ENCODE measurements around the gene COL12A1. TPM values are rescaled to one million over a fixed set of nuclear protein-coding genes. Genes with fewer than 3 reads are reported as not detected.

The COL12A1 gene
- total RNA-seq, 1 donor from 2014 or later, result 24.3 TPM

DNA sequence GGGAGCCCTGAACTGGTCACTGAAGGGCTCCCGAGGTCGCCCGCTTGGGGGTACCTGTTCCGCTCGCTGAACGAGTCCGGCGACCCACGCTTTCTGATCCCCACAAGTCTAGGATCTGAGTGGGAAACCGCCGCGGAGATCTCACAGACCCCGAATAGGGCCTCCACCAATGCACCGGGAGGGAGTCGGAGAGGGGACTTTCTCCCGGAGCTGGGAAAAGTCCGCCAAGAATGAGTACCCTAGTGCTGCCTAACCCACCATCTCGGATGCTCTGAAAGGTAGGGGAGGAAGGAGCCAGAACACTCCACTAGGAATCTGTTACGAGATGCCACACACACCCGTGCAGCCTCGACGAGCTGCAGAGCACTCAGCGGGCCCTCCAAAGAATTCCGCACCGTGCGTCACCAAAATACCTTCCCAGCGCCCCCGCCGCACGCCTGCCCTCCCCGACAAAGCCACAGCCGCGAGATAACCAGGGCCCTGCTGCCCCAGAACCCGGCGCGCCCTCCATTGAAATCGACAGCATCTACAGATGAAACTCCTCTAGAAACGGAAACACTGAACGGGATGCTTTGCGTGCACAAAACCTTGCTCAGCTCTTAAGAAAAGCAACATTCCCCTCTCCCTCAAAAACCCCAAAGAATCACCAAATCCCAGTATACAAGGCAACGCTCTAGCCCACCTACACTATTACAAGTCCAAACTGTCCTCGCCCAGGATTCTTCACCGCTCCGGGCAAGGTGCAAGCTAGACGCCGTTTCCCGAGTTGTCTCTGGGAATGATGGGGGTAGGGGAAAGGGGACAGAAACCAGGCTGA lies 686 bp downstream of the COL12A1 start:
- Histone ChIP-seq H3K27me3 (ENCODE audit: control insufficient read depth, insufficient read depth, low read length) (peaks cover 16% of the 10 kb centered on the region), H3K36me3 (ENCODE audit: control insufficient read depth, insufficient read depth, low read length) (no peaks in the 10 kb centered on the region), H3K4me3 (ENCODE audit: low read depth, low read length) (peak overlapping the region; percentile 65)
- TF ChIP-seq, protein P1, sequence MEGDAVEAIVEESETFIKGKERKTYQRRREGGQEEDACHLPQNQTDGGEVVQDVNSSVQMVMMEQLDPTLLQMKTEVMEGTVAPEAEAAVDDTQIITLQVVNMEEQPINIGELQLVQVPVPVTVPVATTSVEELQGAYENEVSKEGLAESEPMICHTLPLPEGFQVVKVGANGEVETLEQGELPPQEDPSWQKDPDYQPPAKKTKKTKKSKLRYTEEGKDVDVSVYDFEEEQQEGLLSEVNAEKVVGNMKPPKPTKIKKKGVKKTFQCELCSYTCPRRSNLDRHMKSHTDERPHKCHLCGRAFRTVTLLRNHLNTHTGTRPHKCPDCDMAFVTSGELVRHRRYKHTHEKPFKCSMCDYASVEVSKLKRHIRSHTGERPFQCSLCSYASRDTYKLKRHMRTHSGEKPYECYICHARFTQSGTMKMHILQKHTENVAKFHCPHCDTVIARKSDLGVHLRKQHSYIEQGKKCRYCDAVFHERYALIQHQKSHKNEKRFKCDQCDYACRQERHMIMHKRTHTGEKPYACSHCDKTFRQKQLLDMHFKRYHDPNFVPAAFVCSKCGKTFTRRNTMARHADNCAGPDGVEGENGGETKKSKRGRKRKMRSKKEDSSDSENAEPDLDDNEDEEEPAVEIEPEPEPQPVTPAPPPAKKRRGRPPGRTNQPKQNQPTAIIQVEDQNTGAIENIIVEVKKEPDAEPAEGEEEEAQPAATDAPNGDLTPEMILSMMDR (IDR thresholded peaks at IDR 0.05; ENCODE audit: insufficient read depth, low read length, poor library complexity, severe bottlenecking), result no peak
- no peak for DNase-seq (ENCODE audit: low read depth)

GRCh38 chr6:75204217-75204958 lies 1.5 kb downstream of the COL12A1 start:
- Histone ChIP-seq H3K27me3 (ENCODE audit: control insufficient read depth, insufficient read depth, low read length) (peaks cover 16% of the 10 kb centered on the region), H3K4me3 (ENCODE audit: low read depth, low read length) (peak overlapping the region; percentile 65), H3K36me3 (ENCODE audit: control insufficient read depth, insufficient read depth, low read length) (no peaks in the 10 kb centered on the region)
- TF ChIP-seq, protein P1 (IDR thresholded peaks at IDR 0.05; ENCODE audit: insufficient read depth, low read length, poor library complexity, severe bottlenecking), result peak; percentile 83
- no peak for DNase-seq (ENCODE audit: low read depth)

GRCh38 chr6:75203721-75204120 lies 2.1 kb downstream of the COL12A1 start:
- Histone ChIP-seq H3K4me3 (ENCODE audit: low read depth, low read length) (no peak overlapping the region), H3K36me3 (ENCODE audit: control insufficient read depth, insufficient read depth, low read length) (no peaks in the 10 kb centered on the region), H3K27me3 (ENCODE audit: control insufficient read depth, insufficient read depth, low read length) (peaks cover 16% of the 10 kb centered on the region)
- DNase-seq (ENCODE audit: low read depth), result no peak
- TF ChIP-seq, protein P1 (IDR thresholded peaks at IDR 0.05; ENCODE audit: insufficient read depth, low read length, poor library complexity, severe bottlenecking), result no peak

DNA sequence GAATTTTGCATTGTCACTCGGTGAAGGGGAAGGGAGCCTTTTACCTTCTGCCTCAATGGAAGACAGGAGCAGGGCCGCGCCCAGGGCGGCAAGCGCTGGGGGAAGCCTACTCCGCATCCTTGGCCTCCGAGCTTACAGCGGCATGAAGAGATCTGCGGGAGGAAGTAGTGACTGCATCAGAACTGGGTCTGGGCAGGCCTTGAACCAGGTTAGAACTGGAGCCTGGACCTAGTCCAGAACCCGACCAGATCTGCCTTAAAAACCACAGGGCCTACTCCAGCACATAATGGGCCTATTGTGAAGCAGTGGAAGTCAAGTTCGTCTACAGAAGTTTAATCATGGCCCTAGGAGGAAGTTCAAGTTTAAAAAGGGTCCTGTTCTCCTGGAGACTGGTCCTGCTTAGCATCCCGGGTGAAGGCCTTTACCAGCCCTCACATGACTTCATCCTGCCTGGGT lies 3.1 kb downstream of the COL12A1 start:
- H3K27me3 ChIP-seq (ENCODE audit: control insufficient read depth, insufficient read depth, low read length), result peaks cover 10% of the 10 kb centered on the region
- peak overlapping the region; percentile 41 for H3K4me3 ChIP-seq (ENCODE audit: low read depth, low read length)
- H3K36me3 ChIP-seq (ENCODE audit: control insufficient read depth, insufficient read depth, low read length), result no peaks in the 10 kb centered on the region
- TF ChIP-seq, protein P1 (IDR thresholded peaks at IDR 0.05; ENCODE audit: insufficient read depth, low read length, poor library complexity, severe bottlenecking), result no peak
- DNase-seq (ENCODE audit: low read depth), result no peak

DNA sequence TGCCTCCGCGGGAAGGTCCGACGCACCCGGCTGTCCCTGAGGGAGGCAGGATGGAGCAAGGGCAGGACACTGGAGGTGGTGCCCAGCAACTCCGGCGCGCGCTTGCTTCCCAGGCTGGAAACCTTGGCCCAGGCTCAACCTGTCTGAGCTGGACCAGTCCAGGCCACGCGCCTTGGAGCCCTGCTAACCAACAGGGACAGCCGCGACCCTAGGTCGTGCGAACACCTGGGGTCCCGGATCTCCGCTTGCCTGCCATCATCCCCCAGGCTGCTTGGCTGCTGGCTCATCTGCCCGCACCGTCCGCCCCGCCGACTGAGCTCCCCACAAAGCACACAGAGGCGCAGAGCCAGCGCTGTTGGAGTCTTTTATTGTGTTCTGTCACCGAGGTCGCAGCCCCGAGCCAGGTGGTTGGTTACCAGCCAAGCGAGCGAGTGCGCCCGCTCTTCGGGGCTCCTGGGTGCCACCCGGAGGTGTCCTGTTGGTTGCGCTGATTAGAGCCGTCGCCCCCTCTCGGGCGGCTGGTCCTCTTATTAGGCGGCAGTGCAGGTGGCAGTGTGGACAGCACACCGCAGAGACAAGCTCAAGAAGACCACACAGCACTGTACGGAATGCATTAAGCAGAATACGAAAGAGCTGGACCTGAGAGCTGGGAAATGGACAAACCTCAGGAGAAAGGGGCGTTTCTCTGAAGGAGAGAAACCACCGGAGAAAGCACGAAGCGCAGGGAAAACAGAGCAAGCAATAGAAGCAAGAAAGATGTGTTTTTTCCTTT lies 3.8 kb downstream of the COL12A1 start:
- TF ChIP-seq, protein P1 (IDR thresholded peaks at IDR 0.05; ENCODE audit: insufficient read depth, low read length, poor library complexity, severe bottlenecking), result peak; percentile 39
- Histone ChIP-seq H3K36me3 (ENCODE audit: control insufficient read depth, insufficient read depth, low read length) (no peaks in the 10 kb centered on the region), H3K4me3 (ENCODE audit: low read depth, low read length) (peak overlapping the region; percentile 41), H3K27me3 (ENCODE audit: control insufficient read depth, insufficient read depth, low read length) (peaks cover 4% of the 10 kb centered on the region)
- DNase-seq (ENCODE audit: low read depth), result no peak
